ENCODE results near the gene ARMS2. TPM values are rescaled to one million over a fixed set of nuclear protein-coding genes. Genes with fewer than 3 reads are reported as not detected.

ARMS2 gene
- total and polyA plus RNA-seq, 8 donors: not detected

- TF ChIP-seq POLR2AphosphoS5 (IDR thresholded peaks at IDR 0.05): no peak
- no peak for TF ChIP-seq CTCF (IDR thresholded peaks at IDR 0.05)
- TF ChIP-seq POLR2A (IDR thresholded peaks at IDR 0.05): no peak
- TF ChIP-seq EP300 (IDR thresholded peaks at IDR 0.05): no peak
- WGBS, 5 donors: 77 to 91% (median 90%) methylated on average over 4 of the region's 4 CpGs
- Histone ChIP-seq H3K4me1 (peaks cover 6 to 76% (median 44%) of the 10 kb centered on the region in 4 donors), H3K27ac (peak overlapping the region in 4 of 5 donors; percentile 52 to 86 (median 76)), H3K36me3 (peaks cover 0 to 10% (median 0%) of the 10 kb centered on the region in 4 donors), H3K27me3 (no peaks in the 10 kb centered on the region), H3K4me3 (no peak overlapping the region), H3K9me3 (no peaks in the 10 kb centered on the region)
- no peak for DNase-seq
- intact Hi-C loops (cut with DNase I; ENCODE audit: low total_unique reads): no loop called here
These were observed 39.3 kb downstream of the ARMS2 start for GRCh38 chr10:122493761-122494160.

- Histone ChIP-seq H3K36me3 (peaks cover 0 to 10% (median 0%) of the 10 kb centered on the region in 4 donors), H3K4me1 (peaks cover 12 to 81% (median 49%) of the 10 kb centered on the region in 4 donors), H3K4me3 (no peak overlapping the region), H3K27ac (peak overlapping the region in 4 of 5 donors; percentile 52 to 86 (median 76)), H3K27me3 (no peaks in the 10 kb centered on the region), H3K9me3 (no peaks in the 10 kb centered on the region)
- intact Hi-C loops (cut with DNase I; ENCODE audit: low total_unique reads): no loop called here
- DNase-seq: no peak
- 69 to 78% (median 77%) methylated on average over 17 to 20 of the region's 20 CpGs for WGBS, 5 donors
- TF ChIP-seq POLR2AphosphoS5 (IDR thresholded peaks at IDR 0.05) (no peak), EP300 (IDR thresholded peaks at IDR 0.05) (no peak), POLR2A (IDR thresholded peaks at IDR 0.05) (no peak), CTCF (IDR thresholded peaks at IDR 0.05) (no peak)
These were observed 39.8 kb downstream of the ARMS2 start for GRCh38 chr10:122494173-122494820.

GRCh38 chr10:122494833-122495232 lies 40.4 kb downstream of the ARMS2 start:
- H3K27ac ChIP-seq: peak overlapping the region in 4 of 5 donors; percentile 52 to 86 (median 76)
- intact Hi-C loops (cut with DNase I; ENCODE audit: low total_unique reads): no loop called here
- peaks cover 0 to 10% (median 0%) of the 10 kb centered on the region in 4 donors for H3K36me3 ChIP-seq
- DNase-seq: no peak
- peaks cover 14 to 85% (median 54%) of the 10 kb centered on the region in 4 donors for H3K4me1 ChIP-seq
- H3K27me3 ChIP-seq: no peaks in the 10 kb centered on the region
- H3K9me3 ChIP-seq: no peaks in the 10 kb centered on the region
- no peak for TF ChIP-seq POLR2AphosphoS5 (IDR thresholded peaks at IDR 0.05)
- no peak for TF ChIP-seq POLR2A (IDR thresholded peaks at IDR 0.05)
- no peak for TF ChIP-seq EP300 (IDR thresholded peaks at IDR 0.05)
- no peak for TF ChIP-seq CTCF (IDR thresholded peaks at IDR 0.05)
- H3K4me3 ChIP-seq: no peak overlapping the region
- WGBS, 5 donors: 75 to 83% (median 79%) methylated on average over 10 to 14 of the region's 14 CpGs

- TF ChIP-seq POLR2A (IDR thresholded peaks at IDR 0.05): no peak
- TF ChIP-seq POLR2AphosphoS5 (IDR thresholded peaks at IDR 0.05): peak in 1 of 3 donors; percentile 32
- WGBS, 5 donors: 13 to 36% (median 24%) methylated on average over 12 of the region's 12 CpGs
- H3K27ac ChIP-seq: peak overlapping the region in 4 of 5 donors; percentile 52 to 86 (median 76)
- peaks cover 0 to 3% (median 0%) of the 10 kb centered on the region in 4 donors for H3K36me3 ChIP-seq
- DNase-seq: peak in 1 of 2 donors; percentile 53
- H3K4me1 ChIP-seq: peaks cover 14 to 84% (median 52%) of the 10 kb centered on the region in 4 donors
- no peaks in the 10 kb centered on the region for H3K9me3 ChIP-seq
- intact Hi-C loops (cut with DNase I; ENCODE audit: low total_unique reads): no loop called here
- no peaks in the 10 kb centered on the region for H3K27me3 ChIP-seq
- H3K4me3 ChIP-seq: no peak overlapping the region
These were observed 41.2 kb downstream of the ARMS2 start for GRCh38 chr10:122495406-122496340.

Measured in stomach (tissue), 9 donors.